ENCODE results near the gene COL9A3.

COL9A3 gene

DNA sequence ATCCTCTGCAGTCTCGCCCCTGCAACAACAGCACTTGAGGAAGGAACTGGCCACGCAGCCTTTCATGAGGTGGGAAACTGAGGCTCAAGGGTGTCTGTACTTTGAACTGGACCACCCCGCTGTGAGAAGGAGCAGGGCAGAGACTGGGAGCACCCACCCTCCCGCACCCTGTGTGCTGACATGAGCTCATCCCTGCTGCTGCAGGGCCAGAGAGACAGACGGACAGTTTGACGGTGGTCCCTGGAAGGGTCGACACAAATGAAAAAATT is 37.5 kb upstream of the COL9A3 start:
- H3K36me3 ChIP-seq (ENCODE audit: low read length) = no peaks in the 10 kb centered on the region
- no peak overlapping the region for H3K9ac ChIP-seq (ENCODE audit: low read length)
- TF ChIP-seq, protein P1, sequence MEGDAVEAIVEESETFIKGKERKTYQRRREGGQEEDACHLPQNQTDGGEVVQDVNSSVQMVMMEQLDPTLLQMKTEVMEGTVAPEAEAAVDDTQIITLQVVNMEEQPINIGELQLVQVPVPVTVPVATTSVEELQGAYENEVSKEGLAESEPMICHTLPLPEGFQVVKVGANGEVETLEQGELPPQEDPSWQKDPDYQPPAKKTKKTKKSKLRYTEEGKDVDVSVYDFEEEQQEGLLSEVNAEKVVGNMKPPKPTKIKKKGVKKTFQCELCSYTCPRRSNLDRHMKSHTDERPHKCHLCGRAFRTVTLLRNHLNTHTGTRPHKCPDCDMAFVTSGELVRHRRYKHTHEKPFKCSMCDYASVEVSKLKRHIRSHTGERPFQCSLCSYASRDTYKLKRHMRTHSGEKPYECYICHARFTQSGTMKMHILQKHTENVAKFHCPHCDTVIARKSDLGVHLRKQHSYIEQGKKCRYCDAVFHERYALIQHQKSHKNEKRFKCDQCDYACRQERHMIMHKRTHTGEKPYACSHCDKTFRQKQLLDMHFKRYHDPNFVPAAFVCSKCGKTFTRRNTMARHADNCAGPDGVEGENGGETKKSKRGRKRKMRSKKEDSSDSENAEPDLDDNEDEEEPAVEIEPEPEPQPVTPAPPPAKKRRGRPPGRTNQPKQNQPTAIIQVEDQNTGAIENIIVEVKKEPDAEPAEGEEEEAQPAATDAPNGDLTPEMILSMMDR (IDR thresholded peaks at IDR 0.05; ENCODE audit: insufficient read depth, low read length, poor library complexity, severe bottlenecking) = no peak
- TF ChIP-seq EZH2phosphoT487 (conservative IDR thresholded peaks at IDR 0.05; ENCODE audit: low read length) = no peak
- no peaks in the 10 kb centered on the region for H3F3A ChIP-seq (ENCODE audit: insufficient read depth)
- no peaks in the 10 kb centered on the region for H3K9me3 ChIP-seq (ENCODE audit: insufficient read depth, low read length)
- no peak overlapping the region for H3K4me3 ChIP-seq (ENCODE audit: insufficient read depth, low read length, poor library complexity, severe bottlenecking)
- H2AFZ ChIP-seq (ENCODE audit: low read depth, low read length, severe bottlenecking) = no peak overlapping the region
- H4K20me1 ChIP-seq (ENCODE audit: low read depth, low read length) = no peaks in the 10 kb centered on the region
- H3K9me2 ChIP-seq (replicated peaks; ENCODE audit: insufficient read depth, low read length) = no peaks in the 10 kb centered on the region
- no peak overlapping the region for H3K27ac ChIP-seq (ENCODE audit: low read depth, low read length)
- no peaks in the 10 kb centered on the region for H3K27me3 ChIP-seq (ENCODE audit: low read length)
- H3K4me2 ChIP-seq (ENCODE audit: low read depth, low read length, poor library complexity, severe bottlenecking) = no peak overlapping the region
- H3K79me2 ChIP-seq (ENCODE audit: insufficient read depth, low read length) = no peaks in the 10 kb centered on the region

DNA sequence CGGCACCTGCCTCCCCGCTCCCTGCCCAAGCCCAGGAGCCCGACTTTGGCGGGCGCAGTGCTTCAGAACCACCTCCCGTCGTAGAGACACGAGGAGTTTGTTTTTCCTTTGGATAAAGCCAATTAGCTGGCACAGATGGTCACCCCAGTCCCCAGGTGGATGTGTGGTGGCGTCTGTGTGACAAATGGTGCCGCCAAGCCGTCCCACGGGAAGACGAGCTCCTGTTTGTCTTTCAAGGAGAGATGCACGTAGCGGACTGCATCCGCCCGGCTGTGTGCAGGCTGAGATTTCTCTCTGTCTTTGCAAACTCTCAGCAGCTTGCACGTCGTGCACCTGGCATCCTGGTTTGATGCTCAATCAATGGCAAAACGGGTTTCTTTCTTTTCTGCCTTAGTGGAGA is 36.6 kb upstream of the COL9A3 start:
- no peaks in the 10 kb centered on the region for H3K9me3 ChIP-seq (ENCODE audit: insufficient read depth, low read length)
- no peak for TF ChIP-seq EZH2phosphoT487 (conservative IDR thresholded peaks at IDR 0.05; ENCODE audit: low read length)
- TF ChIP-seq, protein P1 (IDR thresholded peaks at IDR 0.05; ENCODE audit: insufficient read depth, low read length, poor library complexity, severe bottlenecking) = no peak
- H3K36me3 ChIP-seq (ENCODE audit: low read length) = no peaks in the 10 kb centered on the region
- H4K20me1 ChIP-seq (ENCODE audit: low read depth, low read length) = no peaks in the 10 kb centered on the region
- no peaks in the 10 kb centered on the region for H3K27me3 ChIP-seq (ENCODE audit: low read length)
- H3K4me3 ChIP-seq (ENCODE audit: insufficient read depth, low read length, poor library complexity, severe bottlenecking) = no peak overlapping the region
- no peaks in the 10 kb centered on the region for H3F3A ChIP-seq (ENCODE audit: insufficient read depth)
- no peak overlapping the region for H3K27ac ChIP-seq (ENCODE audit: low read depth, low read length)
- no peaks in the 10 kb centered on the region for H3K9me2 ChIP-seq (replicated peaks; ENCODE audit: insufficient read depth, low read length)
- H2AFZ ChIP-seq (ENCODE audit: low read depth, low read length, severe bottlenecking) = no peak overlapping the region
- no peak overlapping the region for H3K9ac ChIP-seq (ENCODE audit: low read length)
- H3K79me2 ChIP-seq (ENCODE audit: insufficient read depth, low read length) = no peaks in the 10 kb centered on the region
- H3K4me2 ChIP-seq (ENCODE audit: low read depth, low read length, poor library complexity, severe bottlenecking) = no peak overlapping the region

DNA sequence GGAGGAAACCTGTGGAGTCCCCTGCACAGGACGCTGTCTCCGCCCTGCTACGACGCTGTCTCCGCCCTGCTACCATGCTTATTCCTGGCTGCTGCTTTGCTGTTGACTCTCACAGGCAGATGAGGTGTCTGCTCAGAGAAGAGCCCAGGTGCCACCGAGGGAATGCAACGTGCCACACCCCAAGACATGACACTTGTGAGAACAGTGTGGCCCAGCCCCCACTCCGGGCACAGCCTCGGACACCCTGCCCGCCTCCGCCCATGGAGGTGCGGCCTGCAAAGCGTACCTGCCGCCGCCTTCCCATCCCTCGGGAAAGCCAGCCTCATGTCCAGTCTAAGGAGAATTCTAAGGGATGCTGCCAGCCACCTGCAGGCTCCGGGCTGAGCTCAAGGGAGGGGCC is 36.2 kb upstream of the COL9A3 start:
- Histone ChIP-seq H3K36me3 (ENCODE audit: low read length) (no peaks in the 10 kb centered on the region), H3K4me3 (ENCODE audit: insufficient read depth, low read length, poor library complexity, severe bottlenecking) (no peak overlapping the region), H3K9me2 (replicated peaks; ENCODE audit: insufficient read depth, low read length) (no peaks in the 10 kb centered on the region), H3F3A (ENCODE audit: insufficient read depth) (no peaks in the 10 kb centered on the region), H3K79me2 (ENCODE audit: insufficient read depth, low read length) (no peaks in the 10 kb centered on the region), H3K4me2 (ENCODE audit: low read depth, low read length, poor library complexity, severe bottlenecking) (no peak overlapping the region), H3K9me3 (ENCODE audit: insufficient read depth, low read length) (no peaks in the 10 kb centered on the region), H3K9ac (ENCODE audit: low read length) (no peak overlapping the region), H2AFZ (ENCODE audit: low read depth, low read length, severe bottlenecking) (no peak overlapping the region), H4K20me1 (ENCODE audit: low read depth, low read length) (no peaks in the 10 kb centered on the region), H3K27me3 (ENCODE audit: low read length) (no peaks in the 10 kb centered on the region), H3K27ac (ENCODE audit: low read depth, low read length) (no peak overlapping the region)
- TF ChIP-seq, protein P1 (IDR thresholded peaks at IDR 0.05; ENCODE audit: insufficient read depth, low read length, poor library complexity, severe bottlenecking) = no peak
- TF ChIP-seq EZH2phosphoT487 (conservative IDR thresholded peaks at IDR 0.05; ENCODE audit: low read length) = no peak

Measured in SU-DHL-6 (cell line).